Lower lobe of right lung (tissue), 2 donors: ENCODE data around the gene ASMT. TPM values are rescaled to one million over a fixed set of nuclear protein-coding genes. Genes with fewer than 3 reads are reported as not detected.
"Not testable (repeated sequence)": the region's sequence is repeated elsewhere in the genome, so short reads cannot be mapped to it uniquely, and the experiment has no call there.

ENCODE experiments used
- ATAC-seq, 2 donors: fragments of 200-7000 bp; cut with Tn5 transposase; one replicate each; pipeline ENCODE4 v1.9.1; 2020 to 2022; ENCODE audit warnings: mild to moderate bottlenecking in 2 of 2, moderate library complexity in 2 of 2
- DNase-seq: peaks from one replicate; pipeline ENCODE4 v3.0.0-alpha.2; 2020
- H3K27ac ChIP-seq: fragments of 200-600 bp; one replicate; pipeline ENCODE4 v1.8.0; 2022
- H3K27me3 ChIP-seq: fragments of 200-600 bp; one replicate; pipeline ENCODE4 v1.8.0; 2022; ENCODE audit warnings: low read depth
- H3K36me3 ChIP-seq: fragments of 200-600 bp; one replicate; pipeline ENCODE4 v1.8.0; 2022; ENCODE audit warnings: mild to moderate bottlenecking
- H3K4me1 ChIP-seq: fragments of 200-600 bp; one replicate; pipeline ENCODE4 v1.8.0; 2022
- H3K4me3 ChIP-seq: fragments of 200-600 bp; one replicate; pipeline ENCODE4 v1.8.0; 2022; ENCODE audit warnings: mild to moderate bottlenecking
- H3K9me3 ChIP-seq: fragments of 200-600 bp; one replicate; pipeline ENCODE4 v1.8.0; 2022
- intact Hi-C: fragments of 100-400 bp; cut with DNase I; formaldehyde crosslinking; loops from one replicate; pipeline ENCODE4 v1.11.0; 2022
- total RNA-seq: library from RNA; stranded (reverse); fragmentation: NEBNext Ultra II Directional; extraction: Animal tissue kit (Norgen Biotek cat#: 25700); gene quantifications from one replicate; pipeline ENCODE4 v1.2.1, GENCODE V29; 2021
- TF ChIP-seq, protein P1 (sequence below): fragments of 200-600 bp; IDR thresholded peaks from one replicate; pipeline ENCODE4 v1.8.0; 2022; ENCODE audit warnings: antibody characterized with exemption, mild to moderate bottlenecking
- donor health status: DM: no; HTN: yes; CAD: no; lungs with severe emphysema.

The ASMT gene
- total RNA-seq, 1 donor from 2014 or later, result not detected

DNA sequence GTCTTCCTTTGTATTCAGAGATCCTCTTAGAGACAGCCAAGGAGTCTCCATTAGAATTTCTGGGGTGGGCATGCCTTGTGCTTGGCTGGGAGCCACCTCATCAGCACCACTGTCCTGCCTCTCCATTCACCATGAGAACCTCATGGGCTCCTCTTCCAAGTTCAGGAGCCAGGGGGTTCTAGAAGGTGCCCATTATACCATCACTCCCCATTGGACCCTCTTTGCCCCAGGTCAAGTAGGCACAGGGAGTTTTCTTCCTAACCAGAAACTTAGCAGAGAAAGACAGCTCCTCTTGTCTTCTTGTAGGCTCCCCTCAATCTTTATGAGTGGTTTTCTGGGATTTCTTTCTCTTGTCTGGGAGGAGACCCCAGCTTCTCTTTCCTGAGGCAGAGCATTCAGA lies 31.1 kb downstream of the ASMT start:
- H3K27ac ChIP-seq, result no peak overlapping the region
- no peaks in the 10 kb centered on the region for H3K27me3 ChIP-seq
- H3K9me3 ChIP-seq, result peaks cover 9% of the 10 kb centered on the region
- TF ChIP-seq, protein P1, sequence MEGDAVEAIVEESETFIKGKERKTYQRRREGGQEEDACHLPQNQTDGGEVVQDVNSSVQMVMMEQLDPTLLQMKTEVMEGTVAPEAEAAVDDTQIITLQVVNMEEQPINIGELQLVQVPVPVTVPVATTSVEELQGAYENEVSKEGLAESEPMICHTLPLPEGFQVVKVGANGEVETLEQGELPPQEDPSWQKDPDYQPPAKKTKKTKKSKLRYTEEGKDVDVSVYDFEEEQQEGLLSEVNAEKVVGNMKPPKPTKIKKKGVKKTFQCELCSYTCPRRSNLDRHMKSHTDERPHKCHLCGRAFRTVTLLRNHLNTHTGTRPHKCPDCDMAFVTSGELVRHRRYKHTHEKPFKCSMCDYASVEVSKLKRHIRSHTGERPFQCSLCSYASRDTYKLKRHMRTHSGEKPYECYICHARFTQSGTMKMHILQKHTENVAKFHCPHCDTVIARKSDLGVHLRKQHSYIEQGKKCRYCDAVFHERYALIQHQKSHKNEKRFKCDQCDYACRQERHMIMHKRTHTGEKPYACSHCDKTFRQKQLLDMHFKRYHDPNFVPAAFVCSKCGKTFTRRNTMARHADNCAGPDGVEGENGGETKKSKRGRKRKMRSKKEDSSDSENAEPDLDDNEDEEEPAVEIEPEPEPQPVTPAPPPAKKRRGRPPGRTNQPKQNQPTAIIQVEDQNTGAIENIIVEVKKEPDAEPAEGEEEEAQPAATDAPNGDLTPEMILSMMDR, result no peak
- no peaks in the 10 kb centered on the region for H3K36me3 ChIP-seq
- intact Hi-C loops, result no loop called here
- ATAC-seq (no peak), DNase-seq (no peak)
- no peak overlapping the region for H3K4me3 ChIP-seq
- no peaks in the 10 kb centered on the region for H3K4me1 ChIP-seq

DNA sequence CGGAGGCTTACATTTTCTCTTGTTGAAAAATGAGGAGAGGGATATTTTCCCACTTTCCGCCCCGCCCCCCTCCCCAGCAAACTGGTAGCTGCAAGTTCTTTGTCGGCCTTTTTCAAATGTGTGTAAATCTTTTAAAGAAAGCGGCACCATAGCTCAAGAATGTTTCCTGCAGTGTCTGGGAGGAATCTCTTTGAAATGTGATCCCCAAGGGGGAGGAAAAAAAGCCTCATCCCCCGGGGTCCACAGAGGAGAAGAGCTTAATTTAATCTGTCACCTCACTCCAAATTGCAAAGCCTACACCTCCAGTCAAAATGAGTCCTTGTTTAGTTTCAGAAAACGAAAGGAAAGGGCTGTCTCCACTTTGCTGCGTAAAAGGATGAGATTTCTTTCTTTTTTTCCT lies 34.8 kb downstream of the ASMT start:
- no peak overlapping the region for H3K27ac ChIP-seq
- H3K27me3 ChIP-seq, result no peaks in the 10 kb centered on the region
- peaks cover 9% of the 10 kb centered on the region for H3K9me3 ChIP-seq
- no peaks in the 10 kb centered on the region for H3K36me3 ChIP-seq
- DNase-seq (no peak), ATAC-seq (no peak)
- intact Hi-C loops, result no loop called here
- H3K4me1 ChIP-seq, result no peaks in the 10 kb centered on the region
- TF ChIP-seq, protein P1, result no peak
- no peak overlapping the region for H3K4me3 ChIP-seq

DNA sequence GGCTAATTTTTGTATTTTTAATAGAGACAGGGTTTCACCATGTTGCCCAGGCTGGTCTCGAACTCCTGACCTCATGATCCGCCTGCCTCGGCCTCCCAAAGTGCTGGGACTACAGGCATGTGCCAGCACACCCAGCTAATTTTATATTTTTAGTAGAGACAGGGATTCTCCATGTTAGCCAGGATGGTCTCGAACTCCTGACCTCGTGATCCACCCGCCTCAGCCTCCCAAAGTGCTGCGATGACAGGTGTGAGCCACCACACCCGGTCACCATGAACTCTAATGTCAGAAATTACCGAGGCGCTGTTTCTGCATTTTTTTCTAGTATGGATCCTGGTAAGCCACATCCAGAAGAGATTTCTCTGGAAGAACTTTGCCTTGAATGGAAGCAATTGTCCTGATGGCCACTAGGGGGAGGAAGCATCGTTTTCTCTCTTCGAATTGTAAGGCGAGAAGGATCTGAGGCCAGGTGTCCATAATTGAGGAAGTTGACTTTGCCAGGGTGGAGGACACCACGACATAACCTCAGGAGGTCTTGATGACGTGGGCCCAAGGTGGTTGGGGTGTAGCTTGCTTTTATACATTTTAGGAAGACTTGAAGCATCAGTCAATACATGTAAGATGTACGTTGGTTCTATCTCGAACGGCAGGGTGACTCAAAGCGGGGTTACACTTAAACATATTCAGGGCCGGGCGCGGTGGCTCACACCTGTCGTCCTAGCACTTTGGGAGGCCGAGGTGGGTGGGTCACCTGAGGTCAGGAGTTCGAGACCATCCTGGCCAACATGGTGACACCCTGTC lies 37.4 kb downstream of the ASMT start:
- peak; percentile 23 to 53 for ATAC-seq
- TF ChIP-seq, protein P1, result peak; percentile 84
- H3K27ac ChIP-seq, H3K4me3 ChIP-seq, H3K36me3 ChIP-seq, H3K9me3 ChIP-seq, DNase-seq, intact Hi-C loops, H3K4me1 ChIP-seq, H3K27me3 ChIP-seq: not testable (repeated sequence)

DNA sequence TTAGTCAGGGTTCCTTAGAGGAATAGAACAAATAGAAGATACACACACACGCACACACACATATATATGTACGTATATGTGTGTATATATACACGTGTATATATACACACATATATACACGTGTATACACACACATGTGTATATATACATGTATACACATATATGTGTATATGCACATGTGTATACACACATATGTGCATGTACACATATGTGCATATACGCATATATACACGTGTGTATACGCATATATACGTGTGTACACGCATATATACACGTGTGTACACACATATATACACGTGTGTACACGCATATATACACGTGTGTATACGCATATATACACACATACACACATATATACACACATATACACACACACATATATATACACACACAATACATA lies 41.5 kb downstream of the ASMT start:
- Histone ChIP-seq H3K36me3 (no peaks in the 10 kb centered on the region), H3K27ac (no peak overlapping the region), H3K27me3 (no peaks in the 10 kb centered on the region), H3K9me3 (no peaks in the 10 kb centered on the region), H3K4me3 (no peak overlapping the region), H3K4me1 (no peaks in the 10 kb centered on the region)
- no peak for DNase-seq
- ATAC-seq, result no peak
- TF ChIP-seq, protein P1, result no peak
- intact Hi-C loops, result no loop called here

DNA sequence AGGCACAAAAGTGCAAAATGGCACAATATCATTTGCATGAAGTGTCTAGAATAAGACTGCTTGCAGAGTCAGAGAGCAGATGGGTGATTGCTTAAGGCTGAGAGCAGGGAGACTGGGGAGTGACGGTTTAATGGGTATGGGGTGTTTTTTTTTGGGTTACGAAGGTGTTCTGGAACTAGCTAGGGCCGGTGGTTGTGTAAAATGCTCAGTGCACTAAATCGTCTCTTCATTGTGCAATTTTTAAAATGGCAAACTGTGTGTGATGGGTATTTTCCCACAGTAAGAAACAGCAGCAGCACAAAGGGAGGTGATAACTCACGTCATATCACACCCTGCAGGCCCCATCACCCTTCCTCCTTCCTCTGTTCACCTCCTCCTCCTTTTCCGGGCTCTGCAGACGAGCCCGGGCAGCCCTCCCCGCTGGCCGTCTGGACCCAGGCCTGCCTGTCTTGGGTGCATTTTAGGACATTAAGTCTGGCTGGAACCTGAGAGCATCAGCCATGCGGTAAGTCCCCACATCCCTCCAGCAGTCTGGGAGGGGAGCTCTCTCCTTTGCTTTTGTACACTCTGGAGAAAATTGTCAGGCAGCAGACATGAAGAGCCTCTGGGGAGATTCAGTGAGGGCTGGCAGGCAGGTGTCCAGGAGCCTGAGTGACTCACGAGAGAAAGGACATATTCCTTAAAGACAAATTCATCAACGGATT lies 42.7 kb downstream of the ASMT start:
- Histone ChIP-seq H3K27me3 (no peaks in the 10 kb centered on the region), H3K4me3 (peak overlapping the region; percentile 37), H3K4me1 (no peaks in the 10 kb centered on the region), H3K36me3 (no peaks in the 10 kb centered on the region), H3K27ac (no peak overlapping the region), H3K9me3 (no peaks in the 10 kb centered on the region)
- ATAC-seq, result peak; percentile 56 to 58
- no peak for DNase-seq
- TF ChIP-seq, protein P1, result no peak
- intact Hi-C loops, result no loop called here
